Measurements from ENCODE around the gene PRDX6. TPM values are rescaled to one million over a fixed set of nuclear protein-coding genes. Genes with fewer than 3 reads are reported as not detected.
"Not testable (repeated sequence)": the region's sequence is repeated elsewhere in the genome, so short reads cannot be mapped to it uniquely, and the experiment has no call there.

PRDX6 gene
- total RNA-seq, 1 donor from 2014 or later: 520 TPM

DNA sequence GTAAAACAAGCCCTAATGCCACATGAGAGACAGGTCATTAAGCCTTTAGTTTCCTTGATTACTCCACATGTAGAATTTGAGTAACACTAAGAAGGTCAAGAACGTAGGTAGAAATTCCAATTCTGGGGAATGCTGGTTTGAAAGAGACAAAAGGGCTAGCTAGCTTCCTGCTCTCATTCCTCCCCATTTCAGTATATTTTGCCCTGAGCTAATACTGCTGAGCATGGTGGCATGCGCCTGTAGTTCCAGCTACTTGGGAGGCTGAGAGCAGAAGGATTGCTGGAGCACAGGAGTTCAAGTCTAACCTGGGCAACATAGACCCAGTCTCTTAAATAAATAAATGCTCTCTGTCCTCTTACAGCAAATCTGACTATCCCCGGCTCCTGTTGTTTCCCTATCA is 12.8 kb downstream of the PRDX6 start:
- Mint-ChIP-seq H3K4me1 (ENCODE audit: low read depth, unreplicated experiment) (no peaks in the 10 kb centered on the region), H3K4me3 (ENCODE audit: unreplicated experiment) (no peak overlapping the region), H3K9me3 (ENCODE audit: unreplicated experiment) (peaks cover 10% of the 10 kb centered on the region), H3K36me3 (ENCODE audit: low read depth, unreplicated experiment) (peaks cover 33% of the 10 kb centered on the region), H3K27ac (ENCODE audit: unreplicated experiment) (no peak overlapping the region), H3K27me3 (ENCODE audit: low read depth, unreplicated experiment) (no peaks in the 10 kb centered on the region)
- H3K4me1 ChIP-seq (ENCODE audit: insufficient read depth, low read length): no peaks in the 10 kb centered on the region
- H2AFZ ChIP-seq (ENCODE audit: low read depth, low read length): no peak overlapping the region
- no peaks in the 10 kb centered on the region for H3K27me3 ChIP-seq (ENCODE audit: insufficient read depth, low read length)
- H3K36me3 ChIP-seq (ENCODE audit: insufficient read depth, low read length): peaks cover 44% of the 10 kb centered on the region
- DNase-seq (ENCODE audit: low read depth): no peak
- no peak overlapping the region for H3K4me3 ChIP-seq (ENCODE audit: insufficient read depth, low read depth, low read length)
- TF ChIP-seq, protein P1, sequence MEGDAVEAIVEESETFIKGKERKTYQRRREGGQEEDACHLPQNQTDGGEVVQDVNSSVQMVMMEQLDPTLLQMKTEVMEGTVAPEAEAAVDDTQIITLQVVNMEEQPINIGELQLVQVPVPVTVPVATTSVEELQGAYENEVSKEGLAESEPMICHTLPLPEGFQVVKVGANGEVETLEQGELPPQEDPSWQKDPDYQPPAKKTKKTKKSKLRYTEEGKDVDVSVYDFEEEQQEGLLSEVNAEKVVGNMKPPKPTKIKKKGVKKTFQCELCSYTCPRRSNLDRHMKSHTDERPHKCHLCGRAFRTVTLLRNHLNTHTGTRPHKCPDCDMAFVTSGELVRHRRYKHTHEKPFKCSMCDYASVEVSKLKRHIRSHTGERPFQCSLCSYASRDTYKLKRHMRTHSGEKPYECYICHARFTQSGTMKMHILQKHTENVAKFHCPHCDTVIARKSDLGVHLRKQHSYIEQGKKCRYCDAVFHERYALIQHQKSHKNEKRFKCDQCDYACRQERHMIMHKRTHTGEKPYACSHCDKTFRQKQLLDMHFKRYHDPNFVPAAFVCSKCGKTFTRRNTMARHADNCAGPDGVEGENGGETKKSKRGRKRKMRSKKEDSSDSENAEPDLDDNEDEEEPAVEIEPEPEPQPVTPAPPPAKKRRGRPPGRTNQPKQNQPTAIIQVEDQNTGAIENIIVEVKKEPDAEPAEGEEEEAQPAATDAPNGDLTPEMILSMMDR (IDR thresholded peaks at IDR 0.05; ENCODE audit: insufficient read depth, low read depth, low read length): no peak
- no peak for TF ChIP-seq EZH2 (IDR thresholded peaks at IDR 0.05; ENCODE audit: insufficient read depth, low read length)
- no peak overlapping the region for H3K4me2 ChIP-seq (ENCODE audit: low read length)
- H3K27ac ChIP-seq (ENCODE audit: low read depth, low read length): no peak overlapping the region
- no peaks in the 10 kb centered on the region for H3K9me3 ChIP-seq (ENCODE audit: insufficient read depth, low read depth, low read length)
- H3K79me2 ChIP-seq (ENCODE audit: insufficient read depth, low read length): no peaks in the 10 kb centered on the region
- no peak for FAIRE-seq
- no peak overlapping the region for H3K9ac ChIP-seq (ENCODE audit: low read length)
- peaks cover 1% of the 10 kb centered on the region for H4K20me1 ChIP-seq (ENCODE audit: insufficient read depth, low read length)

DNA sequence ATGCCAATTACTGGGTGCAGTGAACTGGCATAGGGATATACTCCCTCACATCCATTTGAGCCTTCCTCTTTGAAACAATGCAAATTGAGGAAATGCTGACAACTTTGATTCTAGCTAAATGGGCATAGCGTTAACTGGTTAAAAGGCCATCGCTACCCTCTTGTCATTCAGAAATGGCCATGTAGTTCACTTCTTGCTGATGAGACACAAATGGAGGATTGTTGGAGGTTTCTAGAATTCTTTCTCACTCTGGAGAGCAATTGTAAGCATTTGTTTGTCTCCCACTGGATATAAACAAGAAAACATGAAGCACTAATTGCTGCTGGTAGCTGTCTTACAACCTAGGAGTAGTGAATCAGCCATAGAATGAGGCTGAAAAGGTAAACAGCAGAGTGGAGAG is 14.4 kb downstream of the PRDX6 start:
- no peak overlapping the region for H3K4me3 ChIP-seq (ENCODE audit: insufficient read depth, low read depth, low read length)
- H2AFZ ChIP-seq (ENCODE audit: low read depth, low read length): no peak overlapping the region
- H3K27ac Mint-ChIP-seq (ENCODE audit: unreplicated experiment): no peak overlapping the region
- H3K79me2 ChIP-seq (ENCODE audit: insufficient read depth, low read length): no peaks in the 10 kb centered on the region
- H3K9me3 Mint-ChIP-seq (ENCODE audit: unreplicated experiment): peaks cover 10% of the 10 kb centered on the region
- H3K36me3 ChIP-seq (ENCODE audit: insufficient read depth, low read length): peaks cover 28% of the 10 kb centered on the region
- no peak overlapping the region for H3K4me2 ChIP-seq (ENCODE audit: low read length)
- no peaks in the 10 kb centered on the region for H3K27me3 Mint-ChIP-seq (ENCODE audit: low read depth, unreplicated experiment)
- no peak overlapping the region for H3K4me3 Mint-ChIP-seq (ENCODE audit: unreplicated experiment)
- no peaks in the 10 kb centered on the region for H3K4me1 ChIP-seq (ENCODE audit: insufficient read depth, low read length)
- no peak overlapping the region for H3K9ac ChIP-seq (ENCODE audit: low read length)
- H3K4me1 Mint-ChIP-seq (ENCODE audit: low read depth, unreplicated experiment): no peaks in the 10 kb centered on the region
- FAIRE-seq (no peak), DNase-seq (ENCODE audit: low read depth) (no peak)
- TF ChIP-seq, protein P1 (IDR thresholded peaks at IDR 0.05; ENCODE audit: insufficient read depth, low read depth, low read length): no peak
- TF ChIP-seq EZH2 (IDR thresholded peaks at IDR 0.05; ENCODE audit: insufficient read depth, low read length): no peak
- H3K36me3 Mint-ChIP-seq (ENCODE audit: low read depth, unreplicated experiment): peaks cover 25% of the 10 kb centered on the region
- no peaks in the 10 kb centered on the region for H4K20me1 ChIP-seq (ENCODE audit: insufficient read depth, low read length)
- H3K27ac ChIP-seq (ENCODE audit: low read depth, low read length): no peak overlapping the region
- H3K27me3 ChIP-seq (ENCODE audit: insufficient read depth, low read length): no peaks in the 10 kb centered on the region
- no peaks in the 10 kb centered on the region for H3K9me3 ChIP-seq (ENCODE audit: insufficient read depth, low read depth, low read length)

DNA sequence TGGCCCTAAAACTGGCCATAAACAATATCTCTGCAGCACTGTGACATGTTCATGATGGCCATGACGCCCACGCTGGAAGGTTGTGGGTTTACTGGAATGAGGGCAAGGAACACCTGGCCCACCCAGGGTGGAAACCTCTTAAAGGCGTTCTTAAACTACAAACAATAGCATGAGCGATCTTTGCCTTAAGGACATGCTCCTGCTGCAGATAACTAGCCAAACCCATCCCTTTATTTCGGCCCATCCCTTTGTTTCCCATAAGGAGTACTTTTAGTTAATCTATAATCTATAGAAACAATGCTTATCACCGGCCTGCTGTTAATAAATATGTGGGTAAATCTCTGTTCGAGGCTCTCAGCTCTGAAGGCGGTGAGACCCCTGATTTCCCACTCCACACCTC is 16.0 kb downstream of the PRDX6 start:
- H3K27ac ChIP-seq (ENCODE audit: low read depth, low read length); H2AFZ ChIP-seq (ENCODE audit: low read depth, low read length); H3K9ac ChIP-seq (ENCODE audit: low read length); H3K79me2 ChIP-seq (ENCODE audit: insufficient read depth, low read length); DNase-seq (ENCODE audit: low read depth); FAIRE-seq; H3K27me3 ChIP-seq (ENCODE audit: insufficient read depth, low read length); H3K4me1 ChIP-seq (ENCODE audit: insufficient read depth, low read length); H3K4me1 Mint-ChIP-seq (ENCODE audit: low read depth, unreplicated experiment); H3K9me3 ChIP-seq (ENCODE audit: insufficient read depth, low read depth, low read length); H3K27ac Mint-ChIP-seq (ENCODE audit: unreplicated experiment); H3K4me3 Mint-ChIP-seq (ENCODE audit: unreplicated experiment); H4K20me1 ChIP-seq (ENCODE audit: insufficient read depth, low read length); H3K4me2 ChIP-seq (ENCODE audit: low read length); H3K4me3 ChIP-seq (ENCODE audit: insufficient read depth, low read depth, low read length); H3K27me3 Mint-ChIP-seq (ENCODE audit: low read depth, unreplicated experiment): not testable (repeated sequence)
- peaks cover 12% of the 10 kb centered on the region for H3K36me3 ChIP-seq (ENCODE audit: insufficient read depth, low read length)
- Mint-ChIP-seq H3K9me3 (ENCODE audit: unreplicated experiment) (peaks cover 13% of the 10 kb centered on the region), H3K36me3 (ENCODE audit: low read depth, unreplicated experiment) (peaks cover 15% of the 10 kb centered on the region)

Data from astrocyte (in vitro differentiated cells and primary cell).